SKM-1 treated with dmso at 0.1 percent for 144 hours (cell line): ENCODE data around the gene ERC2.
A peak's percentile ranks its signal among the peaks of the same experiment; 100 is the strongest.
"Not testable (repeated sequence)": the region's sequence is repeated elsewhere in the genome, so short reads cannot be mapped to it uniquely, and the experiment has no call there.

ENCODE experiments used
- DNase-seq: peaks from one replicate; lab custom pipeline; 2025; ENCODE audit not compliant: unreplicated experiment; lab: John Stamatoyannopoulos, UW

Gene ERC2

GRCh38 chr3:56086355-56086754 is 381.9 kb downstream of the ERC2 start:
- no peak for DNase-seq

DNA sequence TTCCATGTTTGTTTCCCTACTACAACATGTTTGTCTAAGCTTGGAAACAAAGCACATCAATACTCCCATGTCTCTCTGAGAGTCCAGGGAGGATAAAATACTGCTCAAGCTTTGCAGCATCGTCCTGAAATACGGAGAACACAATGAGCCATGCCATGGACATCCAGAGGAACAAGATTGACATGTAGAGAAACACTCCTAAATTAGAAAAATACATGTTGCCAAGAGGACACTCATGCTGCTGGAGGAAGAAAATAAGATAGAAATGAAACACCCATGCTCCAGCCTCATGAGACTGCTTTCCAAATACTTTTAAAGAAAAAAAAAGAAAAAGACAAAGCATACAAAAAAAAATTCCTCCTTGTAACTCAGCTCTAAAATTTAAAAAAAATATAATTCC is 387.0 kb downstream of the ERC2 start:
- no peak for DNase-seq

GRCh38 chr3:56076746-56077145 is 391.5 kb downstream of the ERC2 start:
- no peak for DNase-seq

- no peak for DNase-seq
These were observed 393.2 kb downstream of the ERC2 start for GRCh38 chr3:56075089-56075488.

GRCh38 chr3:56069766-56070165 is 398.5 kb downstream of the ERC2 start:
- no peak for DNase-seq

GRCh38 chr3:56066405-56066804 is 401.9 kb downstream of the ERC2 start:
- not testable (repeated sequence) for DNase-seq

DNA sequence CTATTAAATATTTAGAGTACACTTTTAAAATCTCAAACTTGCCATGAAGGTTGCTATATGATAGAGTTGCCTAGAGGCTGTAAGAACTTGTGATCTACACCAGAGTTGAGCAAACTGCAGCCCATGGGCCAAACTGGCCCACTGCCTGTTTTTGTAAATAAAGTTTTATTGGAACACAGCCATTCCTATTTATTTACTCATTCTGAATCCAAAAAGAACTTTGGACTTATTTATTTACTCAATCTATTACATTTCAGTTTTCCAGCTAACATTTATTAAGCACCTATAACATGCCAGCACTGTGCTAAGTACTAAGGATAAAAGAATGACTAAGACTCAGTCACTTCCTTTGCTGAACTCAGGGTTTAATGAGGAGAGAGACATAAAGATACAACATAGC is 403.6 kb downstream of the ERC2 start:
- no peak for DNase-seq

DNA sequence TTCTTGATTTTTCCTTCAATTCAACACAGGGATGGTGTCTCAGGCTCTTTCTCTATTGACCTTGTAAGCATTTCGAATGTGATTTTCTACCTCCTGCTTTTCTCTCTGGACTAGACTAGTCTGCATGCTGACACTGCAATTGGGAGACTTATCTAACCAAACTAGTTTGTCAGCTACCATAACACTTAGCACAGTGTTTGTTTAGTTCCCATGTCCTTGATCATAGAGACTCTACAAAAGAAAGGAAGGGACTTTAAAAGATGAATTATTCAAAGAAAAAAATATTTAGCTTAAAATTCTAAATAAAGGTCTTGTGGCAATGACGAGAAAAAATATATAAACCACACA is 407.0 kb downstream of the ERC2 start:
- DNase-seq = no peak

DNA sequence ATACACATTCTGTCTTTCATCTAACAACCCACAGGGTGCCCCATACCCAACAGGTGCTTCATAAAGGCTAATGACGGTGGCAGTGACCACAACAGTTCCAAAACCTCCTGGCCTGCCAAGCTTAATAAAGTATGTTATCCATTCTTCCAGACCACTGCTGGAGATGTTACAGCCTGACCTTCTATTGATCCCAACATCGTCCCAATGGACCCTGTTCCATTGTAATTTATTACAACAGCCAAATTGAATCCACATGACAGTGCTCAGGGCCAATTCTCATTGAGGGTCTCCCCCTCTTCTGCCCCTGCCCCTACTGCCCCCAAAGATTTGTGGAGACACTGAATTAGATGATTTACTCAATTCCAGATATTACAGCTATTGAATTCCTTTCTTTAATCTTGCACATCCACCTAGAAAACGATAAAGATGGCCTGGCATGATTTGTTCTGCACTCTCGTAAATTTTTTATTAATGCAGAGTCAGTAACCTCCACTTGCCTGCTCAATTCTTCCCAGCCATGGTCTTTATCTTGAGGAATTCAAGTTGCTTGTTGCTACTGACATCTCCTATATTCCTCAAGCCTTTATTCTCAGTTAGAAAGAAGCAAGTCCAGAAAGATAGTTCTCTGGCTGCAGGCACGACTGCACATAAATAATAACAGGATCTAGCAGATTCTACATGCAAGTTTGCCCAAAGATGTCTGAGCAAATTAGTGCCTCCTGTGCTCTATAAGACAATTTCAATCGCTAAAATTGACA is 407.6 kb downstream of the ERC2 start:
- no peak for DNase-seq

- no peak for DNase-seq
These were observed 408.5 kb downstream of the ERC2 start for GRCh38 chr3:56059731-56060130.

GRCh38 chr3:56055951-56056350 is 412.3 kb downstream of the ERC2 start:
- no peak for DNase-seq

GRCh38 chr3:56055546-56055945 is 412.7 kb downstream of the ERC2 start:
- DNase-seq = no peak

DNA sequence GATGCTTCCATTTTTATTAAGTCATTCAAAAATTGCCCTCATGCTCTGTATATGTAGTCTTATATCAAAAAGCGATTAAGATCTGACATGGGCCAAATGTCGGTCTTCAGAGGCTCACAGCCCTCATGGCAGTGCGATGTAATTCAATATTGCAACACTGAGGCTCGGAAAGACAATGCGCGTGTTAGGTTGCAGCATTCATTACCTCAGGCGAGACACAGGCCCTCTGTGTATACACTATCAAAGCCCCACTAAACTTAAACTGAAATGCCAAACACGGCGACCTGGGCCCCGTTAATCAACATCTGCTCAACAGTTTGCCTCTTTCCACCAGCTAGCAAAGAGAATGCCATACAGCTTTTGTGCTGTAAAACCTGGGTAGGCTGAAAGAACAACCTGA is 413.4 kb downstream of the ERC2 start:
- DNase-seq = no peak

- DNase-seq = no peak
These were observed 414.5 kb downstream of the ERC2 start for GRCh38 chr3:56053727-56054126.

GRCh38 chr3:56052188-56052587 is 416.1 kb downstream of the ERC2 start:
- no peak for DNase-seq

DNA sequence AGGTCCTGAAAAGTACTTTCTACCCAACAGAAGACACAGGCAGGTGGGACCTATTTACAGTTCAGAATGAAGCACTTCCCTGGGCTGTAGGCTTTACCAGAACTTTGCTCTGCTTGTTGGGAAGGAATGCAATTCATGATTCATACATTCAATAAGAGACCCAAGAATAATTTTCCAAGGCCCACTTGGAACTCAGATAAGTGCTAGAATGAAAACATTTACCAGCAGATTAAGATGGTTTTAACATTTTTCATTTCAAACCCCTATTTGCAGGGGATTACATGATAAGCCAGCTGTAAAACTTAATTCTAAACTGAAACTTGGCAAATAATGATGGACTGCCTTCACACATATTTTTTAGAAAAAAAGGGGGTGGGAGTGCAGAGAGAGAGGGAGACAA is 417.2 kb downstream of the ERC2 start:
- no peak for DNase-seq

DNA sequence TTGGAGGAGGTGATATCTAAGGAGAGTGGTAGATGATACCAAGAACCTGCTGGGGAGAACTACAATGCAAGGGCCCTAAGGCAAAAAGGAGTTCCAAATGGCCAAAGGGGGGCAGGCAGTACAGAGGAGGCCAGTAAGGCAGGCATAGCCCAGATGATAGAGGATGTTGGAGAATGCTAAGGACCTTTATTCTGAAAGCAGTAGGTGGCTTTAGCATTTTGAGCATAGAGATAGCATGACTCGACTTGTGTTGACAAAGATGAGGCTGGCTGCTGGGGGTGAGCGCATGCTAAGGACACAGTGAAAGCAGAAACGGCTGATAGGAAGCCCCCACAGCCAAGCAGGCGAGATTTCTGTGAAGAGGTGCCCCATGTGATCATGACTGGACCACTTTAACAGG is 419.3 kb downstream of the ERC2 start:
- no peak for DNase-seq

DNA sequence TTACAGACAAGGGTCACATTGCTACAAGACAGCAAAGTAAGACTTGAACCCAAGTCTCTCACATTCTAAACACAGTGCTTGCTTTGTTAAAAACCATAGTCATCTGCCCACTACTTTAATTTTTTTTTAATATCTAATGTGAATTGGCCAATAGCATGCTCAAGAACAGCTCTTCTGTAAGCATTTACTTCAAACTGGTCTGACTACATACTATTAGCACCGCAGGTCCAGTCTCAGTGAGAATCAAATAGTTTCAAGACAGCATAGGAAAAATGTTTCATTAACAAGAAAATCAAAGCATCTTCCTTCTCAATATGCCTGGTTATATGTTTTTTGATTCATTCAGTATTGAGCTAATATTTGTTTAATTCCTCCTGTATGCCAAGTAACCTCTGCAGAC is 419.9 kb downstream of the ERC2 start:
- DNase-seq = no peak

DNA sequence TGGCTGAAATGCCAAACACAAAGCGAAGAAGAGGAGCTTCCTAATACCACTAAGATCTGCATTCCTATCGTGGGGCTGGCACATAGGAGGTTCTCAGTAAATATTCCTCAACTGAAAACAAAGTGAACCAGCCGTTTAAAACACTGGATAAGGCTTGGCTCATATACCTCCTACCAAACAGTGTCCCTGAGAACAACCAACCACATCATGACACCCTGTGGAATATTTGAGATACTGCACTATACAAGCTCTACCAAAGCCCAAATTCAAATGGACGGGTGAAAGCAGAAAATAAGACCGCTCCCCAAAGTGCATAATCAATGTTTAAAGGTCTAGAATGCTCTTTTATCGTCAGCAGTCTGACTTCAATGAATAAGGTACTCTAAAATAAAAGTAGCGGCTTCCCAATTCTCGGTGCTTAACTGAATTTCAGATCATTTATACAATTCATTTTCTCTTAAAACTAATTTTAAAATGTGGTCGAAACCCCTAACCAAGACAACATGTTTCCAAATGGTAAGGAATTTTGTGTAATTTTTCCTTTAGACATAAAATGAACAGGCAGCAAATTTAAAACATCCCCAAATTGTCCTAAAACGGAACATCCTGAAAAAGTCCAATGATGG is 425.8 kb downstream of the ERC2 start:
- DNase-seq = peak; percentile 17

GRCh38 chr3:56025326-56025725 is 442.9 kb downstream of the ERC2 start:
- no peak for DNase-seq

DNA sequence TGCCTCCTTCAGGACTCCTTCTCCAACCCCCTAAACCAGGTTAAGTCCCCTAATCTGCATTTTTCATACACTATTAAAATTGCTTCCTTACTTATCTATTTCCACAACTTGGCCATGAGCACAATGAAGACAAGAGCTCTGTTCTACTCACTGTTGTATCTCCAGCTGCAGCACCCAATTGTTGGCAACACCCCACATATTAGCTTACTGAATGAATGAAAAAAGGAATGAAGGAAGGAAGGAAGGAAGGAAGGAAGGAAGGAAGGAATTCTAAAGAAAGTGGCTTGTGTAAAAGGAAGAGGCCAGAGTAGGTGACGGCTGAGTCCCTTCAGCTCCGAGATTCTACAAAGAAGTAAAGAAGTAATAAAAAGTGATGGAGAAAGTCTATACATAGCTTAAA is 444.7 kb downstream of the ERC2 start:
- no peak for DNase-seq

DNA sequence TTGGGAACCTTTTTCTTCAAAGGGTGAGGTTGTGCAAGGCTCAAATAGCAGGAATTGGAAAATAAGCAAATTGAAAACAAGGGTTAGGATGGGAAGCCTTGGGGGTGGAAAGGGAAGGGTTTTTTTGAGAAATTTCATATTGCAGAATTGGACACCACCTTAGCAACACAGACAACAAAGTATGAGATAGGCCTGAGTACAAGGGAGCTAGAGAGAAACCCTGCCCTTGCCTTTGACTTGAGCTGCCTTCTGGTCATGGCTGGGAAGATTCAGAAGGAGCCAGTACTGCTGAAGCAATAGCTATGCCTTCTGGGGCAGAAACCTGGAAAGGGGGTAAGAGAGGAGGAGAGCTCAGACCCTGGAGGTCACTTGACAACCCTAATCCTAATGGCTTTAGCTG is 445.6 kb downstream of the ERC2 start:
- DNase-seq = no peak
